ENCODE measurements around the gene TEX19.
A peak's percentile ranks its signal among the peaks of the same experiment; 100 is the strongest.
"Not testable (repeated sequence)": the region's sequence is repeated elsewhere in the genome, so short reads cannot be mapped to it uniquely, and the experiment has no call there.

Gene TEX19

DNA sequence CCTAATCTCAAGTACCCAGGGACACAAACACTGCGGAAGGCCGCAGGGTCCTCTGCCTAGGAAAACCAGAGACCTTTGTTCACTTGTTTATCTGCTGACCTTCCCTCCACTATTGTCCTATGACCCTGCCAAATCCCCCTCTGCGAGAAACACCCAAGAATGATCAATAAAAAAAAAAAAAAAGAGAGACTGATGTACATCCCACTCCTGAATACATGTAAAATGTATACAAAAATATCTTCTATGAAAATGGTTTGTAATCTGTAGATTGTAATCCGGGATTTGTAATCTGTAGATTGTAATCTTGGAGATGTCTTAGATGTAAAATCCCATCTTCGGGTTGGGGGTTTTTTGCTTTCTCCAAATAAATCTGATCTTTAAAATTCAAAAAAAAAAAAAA lies 18.2 kb downstream of the TEX19 start:
- DNase-seq (ENCODE audit: low spot score): not testable (repeated sequence)

DNA sequence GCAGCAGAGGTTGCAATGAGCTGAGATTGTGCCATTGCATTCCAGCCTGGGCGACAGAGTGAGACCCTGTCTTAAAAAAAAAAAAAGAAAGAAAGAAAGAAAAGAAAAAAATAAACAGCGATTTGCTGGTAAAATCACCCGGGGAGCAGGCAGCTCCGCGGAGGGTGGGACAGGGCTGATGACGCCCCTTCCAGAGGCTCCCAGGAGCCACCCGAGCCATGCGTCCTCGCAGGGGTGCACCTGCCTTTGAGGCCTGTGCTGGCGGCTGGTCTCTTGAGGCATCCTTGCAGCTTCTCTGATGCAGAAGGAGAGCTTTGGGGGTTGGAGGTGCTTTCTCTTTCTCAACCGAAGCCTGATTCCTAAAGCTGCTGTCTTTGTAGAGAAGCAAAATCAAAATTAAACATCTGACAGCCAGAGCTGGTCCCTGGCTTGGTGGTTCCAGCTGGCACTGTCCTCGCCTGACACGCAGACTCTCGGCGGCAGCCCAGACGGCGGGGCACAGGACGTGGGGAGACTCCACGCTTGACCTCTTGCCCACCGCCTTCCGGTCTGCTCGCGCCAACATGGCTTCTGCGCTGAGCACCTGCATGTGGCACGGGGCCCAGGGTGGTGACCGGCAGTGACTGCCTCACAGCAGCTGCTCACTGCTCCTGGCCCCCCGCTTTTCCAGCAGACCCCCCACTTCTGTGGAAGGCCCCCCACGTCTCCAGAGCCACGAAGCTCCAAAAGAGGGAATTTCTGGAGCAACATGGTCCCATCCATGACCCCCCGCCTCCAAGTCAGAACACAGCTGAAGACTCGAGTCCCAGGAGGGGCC lies 19.1 kb downstream of the TEX19 start:
- no peak for DNase-seq (ENCODE audit: low spot score)

DNA sequence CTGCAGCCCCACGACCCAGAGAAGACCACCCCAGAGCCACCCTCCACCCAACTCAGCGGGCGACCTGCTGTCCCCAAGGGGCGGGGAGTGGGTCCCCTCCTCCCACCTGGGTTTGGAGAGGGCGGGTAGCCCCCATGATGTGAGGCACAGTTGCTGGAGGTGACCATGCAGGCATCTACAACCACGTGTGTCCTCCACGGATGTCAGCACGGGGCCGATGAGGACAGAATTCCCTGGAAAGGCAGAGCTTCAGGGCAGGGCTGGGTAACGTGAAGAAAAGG lies 19.6 kb downstream of the TEX19 start:
- DNase-seq (ENCODE audit: low spot score): no peak

DNA sequence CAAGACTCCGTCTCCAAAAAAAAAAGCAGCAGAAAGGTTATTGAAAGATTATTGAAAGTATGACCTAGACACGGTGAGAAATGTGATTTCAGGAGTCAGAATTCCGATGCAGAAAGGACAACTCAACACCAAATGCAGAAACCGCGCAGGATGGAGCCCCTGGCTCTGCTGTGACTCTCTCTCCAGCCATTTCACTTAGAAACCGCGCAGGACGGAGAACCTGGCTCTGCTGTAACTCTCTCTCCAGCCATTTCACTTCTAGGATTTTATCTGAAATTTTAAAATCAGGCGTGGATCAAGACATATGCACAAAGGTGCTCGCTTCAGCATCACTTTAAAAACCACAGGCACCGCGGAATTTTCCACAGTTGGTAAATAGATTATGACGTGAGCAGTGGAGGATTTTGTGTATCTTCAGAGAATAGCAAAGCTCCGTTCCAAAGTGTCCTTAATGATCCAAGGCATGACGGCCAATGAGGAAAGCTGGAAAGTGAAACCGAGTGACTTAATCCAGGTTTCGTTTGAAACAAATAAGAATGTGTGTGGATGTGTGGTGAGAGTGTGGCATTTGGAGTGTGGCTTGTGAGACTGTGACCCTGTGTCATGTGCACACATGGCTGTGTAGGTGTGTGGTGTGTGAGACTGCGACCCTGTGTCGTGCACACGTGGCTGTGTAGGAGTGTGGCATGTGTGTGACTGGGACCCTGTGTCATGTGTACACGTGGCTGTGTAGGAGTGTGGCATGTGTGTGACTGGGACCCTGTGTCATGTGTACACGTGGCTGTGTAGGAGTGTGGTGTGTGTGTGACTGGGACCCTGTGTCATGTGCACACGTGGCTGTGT lies 22.0 kb downstream of the TEX19 start:
- peak; percentile 44 for DNase-seq (ENCODE audit: low spot score)

DNA sequence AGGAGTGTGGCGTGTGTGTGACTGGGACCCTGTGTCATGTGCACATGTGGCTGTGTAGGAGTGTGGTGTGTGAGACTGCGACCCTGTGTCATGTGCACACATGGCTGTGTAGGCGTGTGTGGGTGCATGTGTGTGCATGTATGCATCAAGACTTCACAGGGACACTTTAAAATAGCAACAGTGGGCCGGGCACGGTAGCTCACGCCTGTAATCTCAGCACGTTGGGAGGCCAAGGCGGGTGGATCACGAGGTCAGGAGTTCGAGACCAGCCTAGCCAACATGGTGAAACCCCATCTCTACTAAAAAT lies 22.6 kb downstream of the TEX19 start:
- not testable (repeated sequence) for DNase-seq (ENCODE audit: low spot score)

DNA sequence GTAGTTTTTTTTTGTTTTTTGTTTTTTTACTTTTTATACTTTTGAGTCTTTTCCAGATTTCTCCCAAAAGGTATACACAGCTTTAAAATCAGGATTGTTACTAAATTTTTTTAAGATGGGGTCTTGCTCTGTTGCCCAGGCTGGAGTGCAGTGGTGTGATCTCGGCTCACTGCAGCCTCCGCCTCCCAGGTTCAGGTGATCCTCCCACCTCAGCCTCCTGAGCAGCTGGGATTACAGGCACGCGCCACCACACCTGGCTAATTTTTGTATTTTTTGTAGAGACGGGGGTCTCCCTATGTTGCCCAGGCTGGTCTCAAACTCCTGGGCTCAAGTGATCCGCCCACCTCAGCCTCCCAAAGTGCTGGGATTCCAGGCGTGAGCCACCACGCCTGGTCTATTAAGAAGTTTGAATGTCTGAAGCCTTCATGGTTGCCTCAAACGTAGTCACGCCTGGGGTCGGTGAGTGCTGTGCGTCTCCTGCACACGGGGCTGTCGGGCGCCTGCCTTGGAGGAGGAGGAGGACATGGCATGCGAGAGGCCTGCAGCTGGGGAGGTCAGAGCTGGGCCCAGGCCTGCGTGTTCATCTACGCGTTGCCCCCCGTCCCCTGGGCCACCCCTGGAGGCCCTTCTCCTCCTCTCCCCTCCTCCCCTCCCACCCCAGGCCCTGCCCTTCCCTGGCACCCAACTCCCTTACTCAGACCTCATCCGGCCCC lies 23.3 kb downstream of the TEX19 start:
- not testable (repeated sequence) for DNase-seq (ENCODE audit: low spot score)

DNA sequence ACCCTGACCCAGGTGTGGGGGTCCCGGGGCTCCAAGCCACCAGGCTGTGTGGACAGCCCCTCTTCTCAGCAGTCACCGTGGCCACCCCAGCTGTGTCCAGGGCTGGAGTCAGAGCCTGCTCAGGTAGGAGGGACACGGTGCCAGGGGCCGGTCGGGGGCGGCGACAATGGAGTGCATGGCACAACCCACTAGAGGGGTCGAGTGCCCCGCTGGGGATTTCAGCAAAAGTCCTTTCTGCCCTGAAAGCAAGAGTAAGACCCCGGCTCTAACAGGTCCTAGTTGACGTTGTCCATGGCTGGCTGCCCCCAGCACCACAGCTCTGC lies 23.8 kb downstream of the TEX19 start:
- no peak for DNase-seq (ENCODE audit: low spot score)

DNA sequence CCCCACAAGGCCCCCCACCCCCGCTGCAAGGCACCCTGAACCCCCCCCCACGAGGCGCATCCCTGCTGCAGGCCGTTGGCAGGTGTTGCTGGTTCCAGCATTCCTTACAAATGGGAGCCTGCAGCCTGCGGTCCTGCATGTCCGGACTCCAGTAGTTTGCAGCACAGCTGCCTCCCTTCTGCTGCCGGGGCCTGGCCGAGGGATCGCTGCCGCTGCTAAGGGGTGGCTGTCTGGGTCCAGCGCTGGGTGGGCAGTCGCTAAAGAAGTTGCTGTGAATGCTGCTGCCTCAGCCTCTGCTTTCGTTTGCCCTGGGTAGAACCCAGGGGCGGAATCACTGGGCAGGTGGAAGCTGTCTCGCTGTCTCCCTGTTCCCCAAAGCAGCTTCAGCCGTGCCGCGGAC lies 24.4 kb downstream of the TEX19 start:
- no peak for DNase-seq (ENCODE audit: low spot score)

DNA sequence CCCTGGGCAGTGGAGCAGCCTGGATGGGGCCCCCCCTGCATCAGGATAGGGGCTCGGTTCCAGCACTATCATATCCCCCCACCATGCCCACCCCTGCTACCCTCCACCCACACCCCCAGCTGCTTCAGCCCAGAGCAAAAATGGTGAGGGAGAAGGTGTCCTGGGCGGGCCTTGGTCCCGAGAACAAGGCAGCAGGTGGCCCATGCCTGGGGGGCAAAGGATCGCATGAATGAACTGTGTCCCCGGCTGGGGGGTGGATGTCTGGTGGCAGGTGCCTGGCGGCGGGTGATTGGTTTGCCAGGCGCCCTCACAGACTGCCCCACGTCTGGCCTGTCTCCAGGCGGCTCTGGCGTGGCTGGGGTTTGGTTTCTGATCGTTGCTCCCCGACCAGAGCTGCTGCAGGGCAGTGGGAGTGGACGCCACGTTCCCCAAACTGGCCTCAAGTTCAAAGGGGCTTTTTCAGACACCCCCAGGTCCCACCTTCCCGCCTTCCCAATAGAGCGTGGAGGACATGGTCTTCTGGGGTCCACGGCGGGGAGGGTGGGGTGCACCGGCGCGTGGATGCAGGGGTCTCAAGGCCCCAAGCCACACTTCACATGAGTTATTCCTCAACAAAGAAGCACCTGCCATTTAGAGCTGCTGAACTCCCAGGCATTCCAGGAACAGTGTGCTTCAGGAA lies 25.1 kb downstream of the TEX19 start:
- DNase-seq (ENCODE audit: low spot score): no peak

DNA sequence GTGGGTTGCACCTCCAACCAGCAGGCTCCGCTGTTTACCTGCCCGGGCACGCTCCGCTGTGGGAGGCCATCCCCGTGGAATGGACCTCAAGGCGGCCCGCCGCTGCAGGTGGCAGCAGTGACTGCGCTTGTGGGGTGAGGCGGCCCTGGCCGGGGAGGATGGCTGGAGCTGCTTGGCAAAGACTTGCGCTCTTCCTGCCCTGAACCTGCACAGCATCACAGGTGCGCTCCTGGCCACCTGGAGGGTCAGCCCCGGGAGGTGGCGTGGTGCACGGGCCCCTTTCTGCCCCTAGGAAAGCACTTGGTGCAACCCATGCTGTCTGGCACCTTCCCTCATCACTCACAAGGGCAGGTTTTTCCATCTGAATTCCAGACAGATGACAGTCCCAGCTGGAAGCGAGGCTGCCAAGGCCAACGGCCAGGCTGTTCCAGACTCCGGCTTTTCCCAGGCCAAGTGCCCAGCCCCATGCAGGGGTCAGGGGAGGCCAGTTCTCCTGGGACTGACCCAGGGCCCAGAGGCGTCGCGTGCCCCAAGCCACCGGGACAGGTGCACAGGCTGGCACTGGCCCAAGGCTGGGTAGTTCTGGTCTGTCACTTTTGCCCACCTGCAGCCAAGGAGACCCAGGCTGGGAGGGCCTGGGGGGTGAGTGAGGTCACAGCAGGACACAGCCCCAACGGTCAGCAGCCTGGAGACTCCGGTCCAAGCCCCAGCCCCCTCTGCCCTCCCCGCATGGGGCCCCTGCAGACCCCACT lies 25.9 kb downstream of the TEX19 start:
- peak; percentile 85 for DNase-seq (ENCODE audit: low spot score)

DNA sequence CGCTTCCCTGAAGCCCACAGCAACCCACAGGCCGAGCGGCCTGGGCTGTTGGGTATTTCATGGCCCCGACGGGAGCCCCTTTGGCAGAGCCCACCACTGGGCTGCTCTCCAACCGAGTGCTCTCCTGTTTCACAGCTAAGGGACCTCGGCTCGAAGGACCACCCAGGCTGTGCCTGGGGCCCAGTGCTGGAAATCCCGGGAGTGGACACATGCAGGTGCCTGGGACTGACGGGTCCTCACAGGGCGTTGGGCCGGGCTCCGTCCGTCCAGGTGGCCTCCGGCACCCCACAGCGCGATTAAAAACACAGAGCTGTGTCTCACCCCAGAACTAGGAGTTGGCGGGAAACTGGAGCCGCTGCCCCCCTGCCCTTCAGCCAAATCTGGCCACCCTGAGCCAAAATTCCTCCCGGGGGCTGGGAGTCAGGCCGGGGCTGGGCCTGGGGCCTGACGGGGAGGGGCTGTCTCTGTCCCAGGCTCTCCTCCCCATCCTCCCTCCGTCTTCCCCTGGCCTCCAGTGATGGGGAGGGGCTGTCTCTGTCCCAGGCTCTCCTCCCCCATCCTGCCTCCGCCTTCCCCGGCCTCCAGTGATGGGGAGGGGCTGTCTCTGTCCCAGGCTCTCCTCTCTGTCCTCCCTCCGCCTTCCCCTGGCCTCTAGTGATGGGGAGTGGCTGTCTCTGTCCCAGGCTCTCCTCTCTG lies 26.7 kb downstream of the TEX19 start:
- no peak for DNase-seq (ENCODE audit: low spot score)

DNA sequence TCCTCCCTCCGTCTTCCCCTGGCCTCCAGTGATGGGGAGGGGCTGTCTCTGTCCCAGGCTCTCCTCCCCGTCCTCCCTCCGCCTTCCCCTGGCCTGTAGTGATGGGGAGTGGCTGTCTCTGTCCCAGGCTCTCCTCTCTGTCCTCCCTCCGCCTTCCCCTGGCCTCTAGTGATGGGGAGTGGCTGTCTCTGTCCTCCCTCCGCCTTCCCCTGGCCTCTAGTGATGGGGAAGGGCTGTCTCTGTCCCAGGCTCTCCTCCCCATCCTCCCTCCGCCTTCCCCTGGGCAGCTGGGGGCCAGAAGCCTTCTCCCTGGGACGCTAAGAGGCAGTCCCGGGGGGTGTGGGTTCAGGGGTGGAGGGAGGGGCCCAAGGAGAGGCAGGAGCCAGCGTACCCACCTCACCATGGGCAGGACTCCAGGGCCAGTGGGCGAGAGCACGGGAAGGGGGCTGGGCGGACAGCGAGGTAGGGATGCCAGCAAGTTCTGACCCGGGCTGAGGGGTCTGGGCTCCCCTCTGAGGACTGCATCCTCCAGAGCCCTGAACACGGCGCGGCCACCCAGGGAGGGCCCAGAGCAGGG lies 27.3 kb downstream of the TEX19 start:
- DNase-seq (ENCODE audit: low spot score): no peak

DNA sequence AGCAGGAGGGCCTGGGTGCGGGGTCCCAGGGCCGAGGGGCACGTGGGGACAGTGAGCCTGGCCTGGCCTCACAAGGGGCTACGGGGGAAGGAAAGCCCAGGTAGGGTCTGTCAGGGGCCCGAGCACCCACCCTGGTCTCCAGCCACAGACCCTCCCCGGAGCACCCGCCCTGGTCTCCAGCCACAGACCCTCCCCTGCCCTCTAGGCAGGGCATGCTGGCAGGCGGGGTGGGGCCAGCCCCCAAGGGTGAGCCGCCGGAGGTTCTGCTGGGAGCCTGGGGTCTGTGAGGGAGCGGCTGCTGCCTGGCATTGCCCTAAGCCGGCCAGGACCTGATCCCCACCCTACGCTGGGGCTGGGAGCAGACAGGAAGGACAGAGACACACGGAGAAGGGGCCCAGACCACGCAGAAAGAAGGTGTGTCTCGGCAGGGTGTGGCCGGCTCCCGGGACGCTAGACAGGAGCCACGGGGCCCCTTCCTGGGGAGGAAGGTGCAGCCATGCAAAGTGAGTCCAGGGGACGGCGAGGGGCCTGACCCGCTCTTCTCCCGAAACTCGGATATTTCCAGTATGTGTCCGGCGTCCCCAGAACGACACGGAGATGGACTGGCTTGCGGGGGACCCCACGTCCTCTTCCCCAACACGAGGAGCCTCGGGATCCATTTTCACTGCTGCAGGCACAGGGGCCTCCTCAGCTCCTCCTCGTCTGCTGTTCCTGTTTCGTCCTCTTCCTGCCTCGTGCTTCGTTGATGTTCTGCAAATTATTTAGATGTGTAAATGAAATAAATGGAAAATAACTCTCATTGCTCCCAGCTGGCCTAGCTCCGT lies 28.0 kb downstream of the TEX19 start:
- no peak for DNase-seq (ENCODE audit: low spot score)

DNA sequence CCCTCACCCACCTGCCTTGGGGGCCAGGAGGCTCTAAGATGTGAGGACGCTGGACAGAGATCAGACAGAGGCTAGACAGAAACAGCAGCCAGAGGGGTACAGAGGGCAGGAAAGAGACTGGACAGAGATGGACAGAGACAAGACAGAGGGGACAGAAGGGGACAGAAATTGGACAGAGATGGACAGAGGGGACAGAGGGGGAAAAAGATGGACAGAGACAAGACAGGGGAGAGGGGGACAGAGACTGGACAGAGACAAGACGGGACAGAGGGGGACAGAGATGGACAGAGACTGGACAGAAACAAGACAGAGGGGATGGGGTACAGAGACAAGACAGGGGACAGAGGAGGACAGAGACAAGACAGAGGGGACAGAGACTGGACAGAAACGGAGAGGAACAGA lies 28.7 kb downstream of the TEX19 start:
- DNase-seq (ENCODE audit: low spot score): no peak

DNA sequence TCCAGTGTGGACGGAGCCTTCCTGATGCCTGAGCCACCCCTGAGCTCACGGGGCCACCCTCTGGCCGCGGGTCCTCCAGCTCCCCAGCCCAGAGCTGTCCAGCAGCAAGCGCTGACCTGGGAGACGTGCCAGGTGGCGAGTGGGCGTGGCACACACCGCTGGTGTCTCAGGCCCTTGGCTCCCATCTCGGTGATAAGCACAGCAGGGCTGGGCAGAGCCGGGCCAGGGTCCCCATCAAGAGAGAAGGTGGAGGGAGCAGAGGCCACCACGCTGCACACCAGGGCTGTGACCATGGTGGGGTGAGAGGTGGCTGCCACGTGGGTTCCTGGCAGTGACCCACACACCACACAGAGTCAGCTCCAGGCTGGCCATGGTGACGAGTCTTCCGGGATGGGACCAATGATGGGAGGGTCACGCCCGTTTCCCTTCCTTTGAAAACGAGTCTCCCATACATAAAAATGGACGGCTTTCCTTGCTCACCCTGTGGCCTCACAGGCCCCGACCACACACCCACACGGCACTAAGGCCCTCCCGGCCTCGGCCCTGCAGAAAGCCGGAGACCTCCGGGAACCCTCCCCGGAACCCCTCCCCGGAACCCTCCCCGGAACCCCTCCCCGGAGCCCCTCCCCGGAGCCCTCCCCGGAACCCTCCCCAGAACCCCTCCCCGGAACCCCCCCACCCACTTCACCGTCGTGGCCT lies 29.3 kb downstream of the TEX19 start:
- DNase-seq (ENCODE audit: low spot score): no peak

DNA sequence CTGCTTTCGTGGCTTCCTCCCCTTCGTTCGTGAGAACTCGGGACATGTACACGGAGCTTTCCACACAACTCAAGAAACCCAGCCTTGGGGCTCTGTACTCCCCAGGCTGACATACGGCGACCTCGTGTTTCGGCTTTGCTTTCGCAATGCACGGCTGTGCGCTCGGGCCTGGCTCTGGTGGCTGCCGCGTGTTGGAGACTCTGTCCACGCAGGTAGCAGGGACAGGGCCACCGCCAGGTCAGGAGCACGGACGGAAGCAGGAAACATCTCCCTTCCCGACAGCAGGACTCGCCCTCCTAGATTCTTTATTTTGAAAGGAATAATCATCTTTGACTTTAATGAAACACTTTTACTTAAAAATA lies 29.9 kb downstream of the TEX19 start:
- no peak for DNase-seq (ENCODE audit: low spot score)

DNA sequence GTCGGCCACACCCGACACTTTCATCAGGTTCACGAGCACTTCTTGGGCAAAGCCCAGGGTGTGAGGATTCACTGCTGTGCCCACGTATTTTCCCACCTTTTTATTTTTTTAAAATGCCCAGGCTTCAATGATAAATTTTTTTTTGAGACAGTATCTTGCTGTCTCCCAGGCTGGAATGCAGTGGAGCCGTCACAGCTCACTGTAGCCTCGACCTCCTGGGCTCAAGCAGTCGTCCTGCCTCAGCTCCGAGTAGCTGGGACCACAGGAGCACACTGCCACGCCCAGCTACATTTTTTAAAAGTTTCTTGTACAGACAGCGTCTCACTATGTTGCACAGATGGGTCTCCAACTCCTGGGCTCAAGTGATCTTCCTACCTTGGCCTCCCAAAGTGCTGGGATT lies 30.3 kb downstream of the TEX19 start:
- no peak for DNase-seq (ENCODE audit: low spot score)

DNA sequence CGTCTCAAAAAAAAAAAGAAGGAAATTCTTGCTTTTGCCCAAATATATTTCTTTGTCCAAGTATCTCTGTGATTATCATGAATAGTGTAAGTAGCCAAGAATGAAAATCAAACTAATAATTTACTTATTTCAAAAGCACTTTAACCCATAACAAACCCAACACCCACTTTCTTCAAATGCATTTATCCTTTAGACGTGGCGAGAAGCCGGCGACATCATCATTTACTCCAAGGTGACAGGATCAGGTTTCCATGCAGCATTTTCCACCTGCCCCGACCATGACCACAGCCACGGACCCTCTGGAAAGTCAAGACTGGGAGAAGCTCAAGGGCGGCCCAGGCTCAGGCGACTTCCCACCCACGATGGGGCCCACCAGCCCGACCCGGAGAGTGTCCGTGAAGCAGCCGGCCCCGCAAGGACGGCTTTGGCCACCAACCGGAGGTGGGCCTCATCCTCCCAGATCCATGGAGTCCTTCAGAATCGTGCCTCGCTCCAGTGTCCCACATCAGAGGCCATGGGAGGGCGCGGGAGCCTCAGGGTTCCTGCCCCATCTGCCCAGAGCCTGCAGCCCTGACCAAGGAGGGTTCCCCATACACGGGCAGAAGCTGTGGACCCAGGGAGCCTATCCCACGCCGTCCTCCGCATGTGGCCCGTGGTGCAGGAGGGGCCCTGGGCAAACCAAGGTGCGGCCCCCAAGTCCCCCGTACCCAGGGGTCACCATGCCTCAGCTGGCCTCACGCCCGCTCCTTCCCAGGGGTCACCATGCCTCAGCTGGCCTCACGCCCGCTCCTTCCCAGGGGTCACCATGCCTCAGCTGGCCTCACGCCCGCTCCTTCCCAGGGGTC lies 31.2 kb downstream of the TEX19 start:
- no peak for DNase-seq (ENCODE audit: low spot score)
